Activated CD4-positive, alpha-beta T cell treated with anti-CD3 and anti-CD28 coated beads for 1 hour (primary cell): ENCODE data around the gene TAF10.

Experiments used
- DNase-seq: peaks from one replicate; pipeline ENCODE4 v3.0.0-alpha.2; 2020

TAF10 gene

DNA sequence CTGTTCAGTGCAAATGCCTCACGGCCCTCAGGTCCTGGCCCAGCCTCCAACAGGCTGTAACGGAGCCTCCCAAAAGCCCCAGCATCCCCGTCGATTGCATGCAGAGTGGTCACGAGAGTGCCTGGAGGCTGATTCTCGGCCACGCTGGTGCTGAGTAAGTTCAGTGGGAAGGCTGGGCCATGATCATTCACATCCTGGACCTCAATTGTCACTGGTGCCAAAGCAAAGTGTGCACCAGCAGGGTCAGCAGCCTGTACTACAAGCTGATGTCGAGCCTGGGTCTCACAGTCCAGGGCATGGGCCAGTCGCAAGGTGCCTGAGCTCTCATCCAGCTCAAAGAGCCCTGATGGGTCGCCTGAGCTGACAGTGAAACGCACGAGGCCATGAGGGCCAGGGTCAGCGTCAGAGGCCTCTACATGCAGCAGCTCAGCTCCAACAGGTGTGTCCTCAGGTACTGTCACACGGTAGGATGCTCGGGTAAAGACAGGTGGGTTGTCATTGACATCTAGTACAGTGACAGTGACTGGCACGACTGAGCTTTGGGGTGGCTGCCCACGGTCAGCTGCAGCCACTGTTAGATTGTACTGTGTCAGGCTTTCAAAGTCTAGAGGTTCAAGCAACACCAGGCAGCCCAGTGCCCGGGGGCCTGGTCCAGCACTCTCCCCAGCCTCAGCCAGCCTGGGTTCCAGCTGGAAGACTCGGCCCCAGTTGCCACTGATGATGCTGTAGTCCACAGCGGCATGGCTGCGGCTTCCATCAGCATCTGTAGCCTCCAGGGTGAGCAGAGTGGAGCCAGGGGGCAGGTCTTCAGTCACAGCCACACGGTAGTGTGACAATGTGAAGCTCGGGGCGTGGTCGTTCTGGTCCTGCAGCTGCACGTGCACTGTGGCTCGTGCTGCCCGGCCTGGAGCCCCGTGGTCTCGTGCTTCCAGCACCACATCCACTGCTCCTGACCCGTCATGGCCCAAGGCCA, 11.7 kb upstream of the TAF10 start:
- no peak for DNase-seq

DNA sequence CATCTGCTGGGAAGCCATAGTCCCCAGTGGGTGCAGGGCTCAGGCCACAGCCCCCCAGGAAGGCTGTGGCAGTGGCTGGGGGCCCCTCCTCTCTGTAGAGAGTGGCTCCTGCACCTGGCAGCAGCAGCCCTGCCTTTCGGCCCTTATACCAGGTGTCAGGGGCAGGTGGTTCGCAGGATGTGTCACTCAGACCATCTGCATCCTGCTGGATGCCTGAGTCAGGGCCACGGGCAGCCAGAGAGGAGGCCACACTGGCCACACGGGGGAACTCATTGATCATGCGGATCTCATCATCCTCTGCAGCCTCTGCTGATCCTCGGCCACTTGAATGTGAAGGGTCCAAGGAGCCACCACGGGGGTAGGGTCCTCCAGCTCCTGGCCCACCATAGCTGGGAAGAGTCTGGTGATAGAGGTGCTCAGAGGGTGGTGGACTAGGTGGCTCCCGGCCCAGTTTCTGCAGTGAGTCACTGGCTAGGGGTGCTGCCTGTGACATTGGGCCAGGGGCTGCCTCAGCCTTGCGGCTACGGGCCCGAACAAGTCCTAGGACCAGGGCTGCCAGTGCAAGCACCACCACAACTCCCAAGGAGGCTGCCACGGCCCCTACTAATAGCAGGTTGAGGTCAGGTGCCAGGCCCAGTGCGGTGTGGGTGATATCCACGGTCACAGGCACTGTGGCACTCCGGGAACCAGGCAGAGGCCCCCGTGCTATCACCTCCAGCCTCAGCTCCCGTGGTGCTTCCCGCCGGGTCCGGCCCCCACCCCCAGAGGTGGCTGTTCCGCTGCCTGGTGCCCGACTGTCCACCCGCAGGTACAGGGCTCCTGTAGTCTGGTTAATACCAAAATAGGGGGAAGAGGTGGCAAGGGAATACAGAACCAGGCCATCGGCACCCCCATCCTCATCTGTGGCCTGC, 10.5 kb upstream of the TAF10 start:
- no peak for DNase-seq

DNA sequence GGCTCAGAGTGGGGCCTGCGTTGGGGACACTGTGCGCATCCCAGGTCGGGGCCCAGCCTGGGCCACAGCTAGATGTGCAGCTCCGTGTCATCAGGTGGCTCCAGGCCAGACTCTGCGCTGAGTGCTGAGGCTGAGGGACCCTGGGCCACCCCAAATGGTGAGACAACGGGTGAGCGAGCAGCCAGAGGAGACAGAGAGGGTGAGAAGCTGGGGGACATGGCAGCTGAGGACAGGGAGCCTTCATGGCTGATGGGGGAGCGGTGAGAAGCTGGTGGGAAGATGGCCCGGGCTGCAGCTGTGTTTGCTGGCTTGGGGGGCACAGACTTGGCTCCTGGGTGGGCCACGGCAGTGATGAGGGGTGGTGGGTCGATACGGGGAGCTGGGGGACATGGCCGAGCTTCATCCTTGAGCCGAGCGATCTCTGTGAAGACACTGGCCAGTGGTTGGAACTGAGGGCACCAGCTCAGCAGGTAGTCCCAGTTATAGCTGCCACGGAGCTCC, 9.7 kb upstream of the TAF10 start:
- DNase-seq: no peak

GRCh38 chr11:6620636-6621035, 8.6 kb upstream of the TAF10 start:
- no peak for DNase-seq

GRCh38 chr11:6619004-6619745, 7.2 kb upstream of the TAF10 start, which contains the start of gene TPP1:
Gene TPP1 (minus strand): TSS chr11:6619422. CDS start chr11:6619400, 22 bp downstream.
- peak; percentile 79 for DNase-seq

DNA sequence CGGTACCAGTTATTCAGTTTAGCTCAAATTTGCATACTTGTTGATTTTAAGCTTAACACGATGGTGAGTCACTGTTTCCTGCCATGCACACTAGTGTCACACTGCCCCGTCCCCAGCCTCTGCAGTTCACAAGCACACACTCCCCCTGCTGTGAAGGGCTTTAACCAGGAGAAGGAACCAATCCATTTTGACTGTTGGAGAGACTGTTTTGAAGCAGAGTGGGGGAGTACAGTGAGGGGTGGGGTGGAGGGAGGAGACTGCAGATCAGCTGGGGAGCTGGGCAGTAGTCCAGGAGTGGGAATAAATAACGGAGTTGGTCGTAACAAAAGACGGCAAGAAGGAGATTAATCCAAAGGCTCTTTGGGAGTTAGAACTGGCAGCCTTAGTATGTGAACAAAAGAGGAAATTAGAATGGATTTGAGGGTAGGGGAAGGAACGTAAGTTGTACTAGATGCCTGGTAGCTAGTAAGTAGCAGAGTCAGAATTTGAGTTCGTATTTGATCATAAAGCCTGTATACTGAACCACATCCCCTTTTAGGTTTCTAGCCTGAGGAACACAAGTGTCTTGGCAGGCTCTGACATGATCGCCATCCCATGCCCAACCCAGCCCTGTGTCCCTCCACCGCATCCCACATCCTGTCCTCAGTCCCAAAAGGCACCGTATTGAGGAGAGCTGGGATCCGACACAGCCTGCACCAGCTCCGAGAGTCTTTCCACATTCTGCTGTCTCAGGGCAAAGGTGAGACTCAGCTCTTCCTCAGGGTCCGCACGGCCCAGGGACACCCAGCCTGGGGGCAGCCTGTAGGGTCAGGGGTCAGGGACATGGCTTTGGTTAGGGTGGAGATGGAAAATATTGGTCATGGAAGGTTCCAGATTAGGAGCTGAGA, 6.3 kb upstream of the TAF10 start:
- DNase-seq: peak; percentile 56

- no peak for DNase-seq
Measured at GRCh38 chr11:6617315-6617781, 5.3 kb upstream of the TAF10 start.

DNA sequence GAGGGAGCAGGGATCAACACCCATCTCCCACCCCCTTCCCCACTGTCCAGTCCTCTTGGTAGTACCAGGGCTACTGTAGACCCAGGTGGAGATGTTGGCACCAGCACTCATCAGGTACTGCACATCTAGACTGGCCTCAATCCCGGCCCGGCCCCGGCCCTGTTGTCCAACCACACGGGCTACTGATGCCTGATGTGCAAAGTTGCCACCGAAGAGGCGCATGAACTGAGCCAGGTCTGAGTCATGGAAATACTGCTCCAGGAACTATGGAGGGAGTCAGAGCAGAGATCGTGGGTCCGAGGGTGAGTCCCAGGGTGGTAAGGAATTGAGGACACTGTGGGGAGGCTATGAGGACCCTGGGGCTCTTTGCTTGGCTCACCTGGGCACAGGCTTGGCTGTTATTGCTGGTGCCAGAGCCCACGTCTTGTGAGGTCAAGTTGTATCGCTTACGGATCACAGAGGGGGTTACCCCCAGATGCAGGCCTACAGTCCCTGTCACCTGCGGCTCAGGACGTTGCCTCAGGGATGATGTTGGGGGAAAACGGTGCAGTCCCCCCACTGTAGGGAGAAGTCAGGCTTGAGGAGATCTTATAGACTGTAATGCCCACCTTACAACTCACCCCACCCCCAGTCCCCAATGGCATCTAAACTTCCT, 4.7 kb upstream of the TAF10 start:
- DNase-seq: no peak

DNA sequence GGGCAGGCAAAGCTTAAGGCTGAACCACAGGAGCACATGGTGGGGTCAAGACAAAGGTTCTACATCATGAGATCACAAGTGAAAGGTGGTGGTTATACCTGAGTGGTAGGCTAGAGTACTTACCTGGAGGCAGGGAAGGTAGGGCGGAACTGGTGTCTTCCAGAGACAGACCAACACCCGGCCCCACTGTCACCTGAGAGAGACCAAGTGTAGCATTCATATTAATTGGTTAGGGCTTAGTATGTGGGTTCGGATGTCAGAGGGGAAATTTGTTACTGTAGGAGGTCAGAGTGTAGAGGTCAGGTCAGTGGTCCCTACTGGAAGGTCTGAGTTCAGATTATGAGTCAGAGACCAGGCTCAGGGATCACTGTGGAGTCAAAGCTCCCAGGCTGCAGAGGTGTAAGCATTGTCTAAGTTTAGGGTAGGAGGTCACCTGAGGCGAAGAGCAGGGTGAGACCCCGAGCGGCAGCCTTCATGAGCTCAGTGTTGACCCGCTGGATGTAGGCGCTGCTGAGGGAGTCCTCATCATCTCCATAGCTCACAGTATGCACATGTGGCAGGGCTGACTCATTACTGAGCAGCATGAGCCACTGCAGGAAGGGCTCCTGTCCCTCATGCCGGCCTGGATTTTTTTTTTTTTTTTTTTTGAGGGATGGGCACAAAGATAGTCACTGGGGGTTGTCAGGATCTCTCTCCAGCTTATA, 4.0 kb upstream of the TAF10 start:
- DNase-seq: no peak

- DNase-seq: no peak
Measured at GRCh38 chr11:6615046-6615445, 3.0 kb upstream of the TAF10 start.

- no peak for DNase-seq
Measured at GRCh38 chr11:6614446-6614845, 2.4 kb upstream of the TAF10 start.

GRCh38 chr11:6613496-6613895, 1.5 kb upstream of the TAF10 start:
- no peak for DNase-seq

DNA sequence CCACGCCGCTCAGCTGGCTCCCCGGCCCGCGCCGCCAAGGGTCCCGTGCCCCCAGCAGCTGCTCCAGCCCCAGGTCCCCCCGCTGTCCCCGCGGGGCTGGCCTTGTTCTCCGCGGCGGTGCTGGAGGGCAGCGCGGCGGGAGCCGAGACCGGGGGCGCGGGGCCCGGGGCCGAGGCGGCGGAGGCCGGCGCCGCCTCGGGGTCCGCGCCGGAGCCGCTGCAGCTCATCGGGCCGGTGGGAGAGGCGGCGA, 128 bp downstream of the TAF10 start:
- DNase-seq: no peak

GRCh38 chr11:6611092-6611962, 689 bp downstream of the TAF10 start:
- DNase-seq: peak; percentile 24

GRCh38 chr11:6610591-6610990, 1.4 kb downstream of the TAF10 start:
- DNase-seq: no peak

GRCh38 chr11:6609502-6610015, 2.5 kb downstream of the TAF10 start:
- no peak for DNase-seq

- DNase-seq: no peak
Measured at GRCh38 chr11:6608726-6609501, 3.1 kb downstream of the TAF10 start.

DNA sequence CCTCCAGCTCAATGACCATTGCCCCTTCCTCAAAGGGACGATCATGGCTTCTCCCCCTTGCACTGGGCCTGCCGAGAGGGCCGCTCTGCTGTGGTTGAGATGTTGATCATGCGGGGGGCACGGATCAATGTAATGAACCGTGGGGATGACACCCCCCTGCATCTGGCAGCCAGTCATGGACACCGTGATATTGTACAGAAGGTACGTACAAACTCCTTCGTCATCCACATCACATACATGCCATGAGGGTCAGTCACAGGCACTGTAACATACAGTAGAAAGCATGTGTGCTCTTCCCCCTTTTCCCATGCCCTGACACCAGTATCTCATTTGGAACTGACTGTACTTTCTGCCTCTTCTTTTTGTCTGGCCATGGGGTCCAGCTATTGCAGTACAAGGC, 4.0 kb downstream of the TAF10 start:
- no peak for DNase-seq
